ENCODE measurements around the gene PCDHGB1.
"Not testable (repeated sequence)": the region's sequence is repeated elsewhere in the genome, so short reads cannot be mapped to it uniquely, and the experiment has no call there.

PCDHGB1 gene

GRCh38 chr5:141373673-141374317, 23.9 kb downstream of the PCDHGB1 start, which contains the start of gene PCDHGA6:
Gene PCDHGA6 (plus strand): TSS chr5:141373891. CDS start chr5:141374084, 193 bp downstream.
- TF ChIP-seq CTCF (IDR thresholded peaks at IDR 0.05; ENCODE audit: insufficient read depth, low read depth, low read length, missing control alignments) = peak; percentile 46
- H3K4me3 ChIP-seq (ENCODE audit: low read length) = peak within 1 kb of the TSS; percentile 21
- DNase-seq (ENCODE audit: low read depth) = peak; percentile 27

DNA sequence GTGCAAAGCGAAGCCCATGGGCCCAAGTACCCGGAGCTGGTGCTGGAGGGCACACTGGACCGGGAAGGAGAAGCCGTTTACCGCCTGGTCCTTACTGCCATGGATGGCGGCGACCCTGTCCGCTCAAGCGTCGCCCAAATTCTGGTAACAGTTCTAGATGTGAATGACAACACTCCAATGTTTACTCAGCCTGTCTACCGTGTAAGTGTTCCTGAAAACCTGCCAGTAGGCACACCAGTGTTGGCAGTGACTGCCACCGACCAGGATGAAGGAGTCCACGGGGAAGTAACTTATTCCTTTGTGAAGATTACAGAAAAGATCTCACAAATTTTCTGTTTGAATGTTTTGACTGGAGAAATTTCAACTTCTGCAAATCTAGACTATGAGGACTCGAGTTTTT, 24.7 kb downstream of the PCDHGB1 start:
- TF ChIP-seq CTCF (IDR thresholded peaks at IDR 0.05; ENCODE audit: insufficient read depth, low read depth, low read length, missing control alignments) = no peak
- no peak for DNase-seq (ENCODE audit: low read depth)
- no peak overlapping the region for H3K4me3 ChIP-seq (ENCODE audit: low read length)

- not testable (repeated sequence) for DNase-seq (ENCODE audit: low read depth); H3K4me3 ChIP-seq (ENCODE audit: low read length)
Measured at GRCh38 chr5:141375444-141376155, 25.7 kb downstream of the PCDHGB1 start.

GRCh38 chr5:141382469-141383294, 32.8 kb downstream of the PCDHGB1 start, which contains the start of gene PCDHGA7:
Gene PCDHGA7 (plus strand): TSS chr5:141382742. CDS start chr5:141382900, 158 bp downstream.
- peak; percentile 45 for TF ChIP-seq CTCF (IDR thresholded peaks at IDR 0.05; ENCODE audit: insufficient read depth, low read depth, low read length, missing control alignments)
- peak within 1 kb of the TSS; percentile 42 for H3K4me3 ChIP-seq (ENCODE audit: low read length)
- DNase-seq (ENCODE audit: low read depth) = peak; percentile 21

GRCh38 chr5:141383345-141383744, 33.4 kb downstream of the PCDHGB1 start:
- H3K4me3 ChIP-seq (ENCODE audit: low read length) = no peak overlapping the region
- no peak for DNase-seq (ENCODE audit: low read depth)
- no peak for TF ChIP-seq CTCF (IDR thresholded peaks at IDR 0.05; ENCODE audit: insufficient read depth, low read depth, low read length, missing control alignments)

- DNase-seq (ENCODE audit: low read depth) = no peak
- H3K4me3 ChIP-seq (ENCODE audit: low read length) = no peak overlapping the region
- no peak for TF ChIP-seq CTCF (IDR thresholded peaks at IDR 0.05; ENCODE audit: insufficient read depth, low read depth, low read length, missing control alignments)
Measured at GRCh38 chr5:141384471-141385267, 34.8 kb downstream of the PCDHGB1 start.
